Peyer's patch (tissue), 4 donors: ENCODE results near the gene CD4. TPM values are rescaled to one million over a fixed set of nuclear protein-coding genes. Genes with fewer than 3 reads are reported as not detected.

ENCODE experiments used
- DNase-seq, 3 donors: peaks; one replicate each; pipeline ENCODE4 v3.0.0-alpha.2; 2017 to 2019
- H3K27ac ChIP-seq, 4 donors: fragments of 200-600 bp; sonication (generic); one replicate each; pipeline ENCODE4 v1.5.1; 2016 to 2019
- H3K27me3 ChIP-seq, 2 donors: fragments of 200-600 bp; sonication (generic); one replicate each; pipeline ENCODE4 v1.5.1; 2019
- H3K36me3 ChIP-seq, 3 donors: fragments of 200-600 bp; sonication (generic); one replicate each; pipeline ENCODE4 v1.5.1; 2016 to 2019
- H3K4me1 ChIP-seq, 4 donors: fragments of 200-600 bp; sonication (generic); one replicate each; pipeline ENCODE4 v1.5.1; 2016 to 2019
- H3K4me3 ChIP-seq, 4 donors: fragments of 200-600 bp; sonication (generic); 1 replicate in 3 of 4; 2 replicates in 1 of 4; pipeline ENCODE4 v1.5.1; 2016 to 2019; ENCODE audit warnings: mild to moderate bottlenecking in 1 of 4
- H3K9me3 ChIP-seq, 4 donors: fragments of 200-600 bp; sonication (generic); one replicate each; pipeline ENCODE4 v1.5.1; 2016 to 2019; ENCODE audit warnings: mild to moderate bottlenecking in 1 of 4
- POLR2A ChIP-seq, 2 donors: fragments of 450-650 bp; IDR thresholded peaks; one replicate each; pipeline ENCODE4 v1.5.1; 2017; ENCODE audit warnings: antibody characterized with exemption in 2 of 2, mild to moderate bottlenecking in 2 of 2, moderate library complexity in 2 of 2
- total RNA-seq, 4 donors: library from RNA; depleted of rRNA; stranded (reverse); fragments of >200 nt; gene quantifications; one replicate each; pipeline ENCODE4 v1.1.0, GENCODE V29; 2016
- TF ChIP-seq, protein P1 (sequence below), 6 experiments: fragments of 450-650 bp in 4 of 6; fragments of 200-600 bp in 2 of 6; sonication (generic) in 1 of 6; IDR thresholded peaks; one replicate each; pipeline ENCODE4 v1.5.1; 2017 to 2019; ENCODE audit warnings: antibody characterized with exemption in 6 of 6, mild to moderate bottlenecking in 3 of 6, moderate library complexity in 1 of 6

The CD4 gene
- total RNA-seq, 4 donors from 2014 or later, result 2.1 to 9.1 (median 4.0) TPM

DNA sequence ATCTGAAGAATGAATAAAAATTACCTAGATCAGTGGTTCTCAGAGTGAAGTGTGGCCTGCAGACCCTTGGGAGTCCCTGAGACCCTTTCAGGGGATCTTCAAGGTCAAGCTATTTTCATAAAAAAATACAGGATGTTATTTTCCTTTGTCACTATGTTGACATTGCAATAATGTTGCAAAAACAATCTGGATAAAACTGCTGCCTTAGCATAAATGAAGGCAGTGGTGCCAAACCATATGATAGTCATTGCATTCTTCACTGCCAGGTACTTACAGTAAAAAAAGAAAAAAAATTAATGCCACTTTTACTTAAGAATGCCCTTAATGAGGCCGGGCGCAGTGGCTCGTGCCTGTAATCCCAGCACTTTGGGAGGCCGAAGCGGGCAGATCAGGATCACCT lies 2.0 kb upstream of the CD4 start:
- DNase-seq, result no peak
- no peaks in the 10 kb centered on the region for H3K9me3 ChIP-seq
- peaks cover 0 to 2% (median under 1%) of the 10 kb centered on the region in 4 donors for H3K4me1 ChIP-seq
- peak overlapping the region in 1 of 4 donors; percentile 55 for H3K27ac ChIP-seq
- TF ChIP-seq, protein P1, sequence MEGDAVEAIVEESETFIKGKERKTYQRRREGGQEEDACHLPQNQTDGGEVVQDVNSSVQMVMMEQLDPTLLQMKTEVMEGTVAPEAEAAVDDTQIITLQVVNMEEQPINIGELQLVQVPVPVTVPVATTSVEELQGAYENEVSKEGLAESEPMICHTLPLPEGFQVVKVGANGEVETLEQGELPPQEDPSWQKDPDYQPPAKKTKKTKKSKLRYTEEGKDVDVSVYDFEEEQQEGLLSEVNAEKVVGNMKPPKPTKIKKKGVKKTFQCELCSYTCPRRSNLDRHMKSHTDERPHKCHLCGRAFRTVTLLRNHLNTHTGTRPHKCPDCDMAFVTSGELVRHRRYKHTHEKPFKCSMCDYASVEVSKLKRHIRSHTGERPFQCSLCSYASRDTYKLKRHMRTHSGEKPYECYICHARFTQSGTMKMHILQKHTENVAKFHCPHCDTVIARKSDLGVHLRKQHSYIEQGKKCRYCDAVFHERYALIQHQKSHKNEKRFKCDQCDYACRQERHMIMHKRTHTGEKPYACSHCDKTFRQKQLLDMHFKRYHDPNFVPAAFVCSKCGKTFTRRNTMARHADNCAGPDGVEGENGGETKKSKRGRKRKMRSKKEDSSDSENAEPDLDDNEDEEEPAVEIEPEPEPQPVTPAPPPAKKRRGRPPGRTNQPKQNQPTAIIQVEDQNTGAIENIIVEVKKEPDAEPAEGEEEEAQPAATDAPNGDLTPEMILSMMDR (IDR thresholded peaks at IDR 0.05), result no peak
- no peaks in the 10 kb centered on the region for H3K27me3 ChIP-seq
- no peak overlapping the region for H3K4me3 ChIP-seq
- H3K36me3 ChIP-seq, result no peaks in the 10 kb centered on the region

DNA sequence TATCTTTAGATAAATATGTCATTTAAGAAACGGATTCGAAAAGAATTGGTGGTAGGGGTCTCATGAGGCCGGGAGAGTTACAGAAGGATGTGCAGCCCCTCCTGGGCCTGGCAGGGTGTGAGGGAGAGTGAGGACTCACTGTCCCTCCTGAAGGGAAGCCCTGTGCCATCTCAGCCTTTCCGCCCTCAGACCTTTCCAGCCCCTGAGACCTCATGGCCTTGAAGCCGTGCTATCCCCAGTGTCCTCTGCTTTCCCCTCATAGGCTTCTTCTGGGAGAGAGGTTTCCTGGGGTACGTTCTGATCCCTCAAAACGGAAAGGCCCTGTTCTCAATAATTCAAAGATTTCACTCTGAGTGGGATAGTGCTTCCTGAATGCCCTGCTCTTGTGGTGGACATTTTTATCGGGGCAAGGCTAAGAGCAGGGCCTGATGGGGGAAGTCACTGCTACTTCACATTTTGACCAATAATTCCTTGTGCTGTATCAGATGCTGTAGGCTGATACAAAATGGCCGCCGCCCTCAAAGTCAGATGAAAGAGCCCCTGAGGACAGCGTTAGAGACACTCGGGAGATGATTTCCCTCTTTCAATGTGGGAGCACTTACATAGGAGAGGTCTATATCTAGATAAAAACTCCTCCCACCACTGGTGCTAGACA lies 1.3 kb downstream of the CD4 start:
- Histone ChIP-seq H3K27me3 (no peaks in the 10 kb centered on the region), H3K4me3 (peak overlapping the region; percentile 16 to 41 (median 26)), H3K27ac (peak overlapping the region; percentile 24 to 76 (median 66)), H3K9me3 (no peaks in the 10 kb centered on the region), H3K36me3 (no peaks in the 10 kb centered on the region), H3K4me1 (peaks cover 0 to 10% (median 1%) of the 10 kb centered on the region in 4 donors)
- no peak for DNase-seq
- TF ChIP-seq, protein P1 (IDR thresholded peaks at IDR 0.05), result no peak
- no peak for TF ChIP-seq POLR2A (IDR thresholded peaks at IDR 0.05)

DNA sequence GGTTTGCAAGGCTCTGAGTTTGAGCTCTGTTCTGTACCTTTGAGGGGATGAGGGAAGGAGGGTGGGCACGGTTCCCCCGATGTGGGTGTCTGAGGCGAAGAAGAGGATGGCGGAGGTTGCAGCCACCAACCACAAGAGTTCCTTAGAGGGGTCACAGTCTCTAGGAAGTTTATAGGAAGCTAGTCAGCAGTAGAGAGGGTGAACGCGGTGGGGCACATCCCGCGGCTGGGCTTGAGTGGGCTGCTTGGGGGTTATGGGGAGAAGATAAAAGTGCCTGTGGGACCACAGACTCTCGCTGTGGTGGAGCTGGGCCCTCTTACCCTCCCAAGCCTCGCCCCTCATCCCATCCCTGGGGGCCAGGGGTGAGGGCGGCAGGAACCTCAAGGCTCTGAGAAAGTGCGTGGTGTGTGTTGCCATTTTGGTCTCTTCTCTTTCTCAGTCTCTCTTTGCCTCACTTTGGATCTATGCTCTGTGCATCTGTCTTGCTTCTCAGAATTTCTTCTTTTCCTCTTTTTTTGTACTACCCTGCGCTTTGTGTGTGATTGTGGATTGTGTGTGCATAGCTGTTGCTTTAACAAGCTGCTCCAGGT lies 2.7 kb downstream of the CD4 start:
- Histone ChIP-seq H3K4me1 (peaks cover 0 to 10% (median 1%) of the 10 kb centered on the region in 4 donors), H3K9me3 (no peaks in the 10 kb centered on the region), H3K27me3 (no peaks in the 10 kb centered on the region), H3K36me3 (no peaks in the 10 kb centered on the region), H3K4me3 (peak overlapping the region in 3 of 4 donors; percentile 22 to 35 (median 30)), H3K27ac (peak overlapping the region in 3 of 4 donors; percentile 61 to 76 (median 71))
- TF ChIP-seq, protein P1 (IDR thresholded peaks at IDR 0.05), result no peak
- no peak for TF ChIP-seq POLR2A (IDR thresholded peaks at IDR 0.05)
- no peak for DNase-seq

DNA sequence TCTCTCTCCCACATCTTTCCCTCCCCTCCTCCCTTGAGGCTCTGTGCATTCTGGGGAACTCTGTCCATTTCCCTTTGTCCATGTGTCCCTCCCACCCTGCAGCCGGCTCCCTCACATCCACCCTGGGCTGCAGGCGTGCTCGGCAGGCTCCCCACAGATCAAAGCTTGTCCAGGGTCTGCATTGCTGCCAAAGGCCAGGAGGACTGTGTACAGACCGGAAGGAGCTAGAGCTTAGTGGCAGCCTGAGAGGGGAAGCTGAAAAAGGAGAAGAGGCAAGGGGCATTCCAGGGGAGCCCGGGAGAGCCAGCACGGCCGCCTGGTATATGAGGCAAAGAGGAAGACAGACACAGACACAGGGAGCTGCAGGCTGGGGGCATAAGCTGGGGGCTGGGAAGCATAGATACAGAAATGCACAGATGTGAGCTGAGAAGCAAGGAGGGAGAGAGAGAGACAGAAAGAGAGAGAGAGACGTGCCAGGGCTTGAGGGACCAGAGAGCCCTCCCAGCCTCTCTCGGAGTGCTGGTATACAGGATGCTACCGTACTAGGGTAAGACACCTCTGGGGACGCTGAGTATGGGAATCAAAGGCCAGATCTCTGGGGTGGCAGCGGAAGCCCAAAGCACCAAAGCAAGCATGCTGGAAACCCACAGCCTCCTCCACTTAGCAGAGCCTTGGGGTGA lies 3.3 kb downstream of the CD4 start:
- Histone ChIP-seq H3K36me3 (no peaks in the 10 kb centered on the region), H3K9me3 (no peaks in the 10 kb centered on the region), H3K27ac (peak overlapping the region in 3 of 4 donors; percentile 61 to 76 (median 71)), H3K27me3 (no peaks in the 10 kb centered on the region), H3K4me3 (peak overlapping the region in 3 of 4 donors; percentile 16 to 35 (median 22)), H3K4me1 (peaks cover 0 to 10% (median 1%) of the 10 kb centered on the region in 4 donors)
- DNase-seq, result no peak
- TF ChIP-seq, protein P1 (IDR thresholded peaks at IDR 0.05), result no peak
- TF ChIP-seq POLR2A (IDR thresholded peaks at IDR 0.05), result no peak

DNA sequence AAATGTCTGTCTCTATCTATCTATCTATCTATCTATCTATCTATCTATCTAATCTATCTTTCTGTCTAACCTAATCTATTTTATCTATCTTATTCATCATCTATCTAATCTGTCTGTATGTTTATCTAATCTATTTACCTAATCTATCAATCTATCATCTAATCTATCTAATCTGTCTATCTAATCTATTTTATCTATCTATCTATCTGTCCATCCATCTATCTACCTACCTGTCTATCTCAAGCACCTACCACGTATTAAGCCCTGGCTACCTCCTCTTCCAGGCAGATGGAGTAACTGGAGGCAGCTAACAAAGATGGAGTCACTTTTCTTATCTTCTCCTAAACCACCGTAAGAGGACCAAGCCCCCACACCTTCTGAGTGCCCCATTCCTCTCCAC lies 5.8 kb downstream of the CD4 start:
- Histone ChIP-seq H3K27me3 (no peaks in the 10 kb centered on the region), H3K4me1 (peaks cover 0 to 10% (median 1%) of the 10 kb centered on the region in 4 donors), H3K9me3 (no peaks in the 10 kb centered on the region), H3K4me3 (no peak overlapping the region), H3K27ac (no peak overlapping the region), H3K36me3 (no peaks in the 10 kb centered on the region)
- no peak for TF ChIP-seq POLR2A (IDR thresholded peaks at IDR 0.05)
- TF ChIP-seq, protein P1 (IDR thresholded peaks at IDR 0.05), result no peak
- DNase-seq, result no peak
